ENCODE measurements around the gene AREG. TPM values are rescaled to one million over a fixed set of nuclear protein-coding genes. Genes with fewer than 3 reads are reported as not detected.

AREG gene
- total RNA-seq, 2 donors from 2014 or later = 1.3 TPM; not detected in 1

GRCh38 chr4:74499986-74500781, 55.2 kb downstream of the AREG start:
- Histone ChIP-seq H3K4me3 (ENCODE audit: low read length) (no peak overlapping the region), H3K9ac (ENCODE audit: extremely low read depth, low read length, poor library complexity, severe bottlenecking) (no peak overlapping the region), H3K9me3 (ENCODE audit: control insufficient read depth, low read length) (no peaks in the 10 kb centered on the region), H3K27ac (ENCODE audit: low read depth, low read length) (no peak overlapping the region), H3K27me3 (ENCODE audit: control insufficient read depth, insufficient read depth, low read length, poor library complexity, severe bottlenecking) (no peaks in the 10 kb centered on the region), H3K36me3 (ENCODE audit: control insufficient read depth, insufficient read depth, low read length) (no peaks in the 10 kb centered on the region), H3K4me1 (ENCODE audit: control insufficient read depth, insufficient read depth, low read length) (no peaks in the 10 kb centered on the region)
- no peak for DNase-seq
- 91 to 95% methylated on average over 4 of the region's 4 CpGs for WGBS, 2 experiments (ENCODE audit: insufficient coverage in 1 of 2, insufficient read length in 1 of 2)
- no peaks in the 10 kb centered on the region for H3K36me3 Mint-ChIP-seq (ENCODE audit: low read depth)
- H3K27me3 Mint-ChIP-seq (ENCODE audit: insufficient read depth) = no peaks in the 10 kb centered on the region
- no peak overlapping the region for H3K27ac Mint-ChIP-seq
- no peaks in the 10 kb centered on the region for H3K9me3 Mint-ChIP-seq
- H3K4me1 Mint-ChIP-seq = no peaks in the 10 kb centered on the region
- TF ChIP-seq, protein P1, sequence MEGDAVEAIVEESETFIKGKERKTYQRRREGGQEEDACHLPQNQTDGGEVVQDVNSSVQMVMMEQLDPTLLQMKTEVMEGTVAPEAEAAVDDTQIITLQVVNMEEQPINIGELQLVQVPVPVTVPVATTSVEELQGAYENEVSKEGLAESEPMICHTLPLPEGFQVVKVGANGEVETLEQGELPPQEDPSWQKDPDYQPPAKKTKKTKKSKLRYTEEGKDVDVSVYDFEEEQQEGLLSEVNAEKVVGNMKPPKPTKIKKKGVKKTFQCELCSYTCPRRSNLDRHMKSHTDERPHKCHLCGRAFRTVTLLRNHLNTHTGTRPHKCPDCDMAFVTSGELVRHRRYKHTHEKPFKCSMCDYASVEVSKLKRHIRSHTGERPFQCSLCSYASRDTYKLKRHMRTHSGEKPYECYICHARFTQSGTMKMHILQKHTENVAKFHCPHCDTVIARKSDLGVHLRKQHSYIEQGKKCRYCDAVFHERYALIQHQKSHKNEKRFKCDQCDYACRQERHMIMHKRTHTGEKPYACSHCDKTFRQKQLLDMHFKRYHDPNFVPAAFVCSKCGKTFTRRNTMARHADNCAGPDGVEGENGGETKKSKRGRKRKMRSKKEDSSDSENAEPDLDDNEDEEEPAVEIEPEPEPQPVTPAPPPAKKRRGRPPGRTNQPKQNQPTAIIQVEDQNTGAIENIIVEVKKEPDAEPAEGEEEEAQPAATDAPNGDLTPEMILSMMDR (conservative IDR thresholded peaks at IDR 0.05) = no peak
- no peak overlapping the region for H3K4me3 Mint-ChIP-seq

DNA sequence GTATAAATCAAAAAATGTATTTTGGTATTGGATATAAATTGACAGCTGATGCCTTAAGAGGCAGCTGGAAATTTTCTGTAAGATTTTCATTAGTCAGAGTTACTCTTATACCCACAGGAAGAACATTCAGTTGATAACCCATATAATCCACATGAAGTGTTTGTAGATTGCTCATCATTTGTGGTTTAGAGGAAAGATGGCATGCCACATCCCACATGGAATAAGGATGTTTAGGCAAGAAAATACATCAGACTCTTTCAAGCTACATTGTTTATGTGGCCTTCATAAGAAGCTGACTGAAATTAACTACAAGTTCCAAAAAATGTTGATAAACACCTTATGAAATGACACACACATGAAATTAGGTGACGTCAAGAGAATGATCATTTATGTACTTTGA, 56.6 kb downstream of the AREG start:
- DNase-seq = no peak
- H3K36me3 Mint-ChIP-seq (ENCODE audit: low read depth) = no peaks in the 10 kb centered on the region
- no peak overlapping the region for H3K27ac ChIP-seq (ENCODE audit: low read depth, low read length)
- no peaks in the 10 kb centered on the region for H3K36me3 ChIP-seq (ENCODE audit: control insufficient read depth, insufficient read depth, low read length)
- no peaks in the 10 kb centered on the region for H3K27me3 Mint-ChIP-seq (ENCODE audit: insufficient read depth)
- WGBS, 2 experiments (ENCODE audit: insufficient coverage in 1 of 2, insufficient read length in 1 of 2) = 93 to 100% methylated on average over 1 of the region's 1 CpG
- H3K27ac Mint-ChIP-seq = no peak overlapping the region
- TF ChIP-seq, protein P1 (conservative IDR thresholded peaks at IDR 0.05) = no peak
- no peaks in the 10 kb centered on the region for H3K4me1 Mint-ChIP-seq
- H3K4me1 ChIP-seq (ENCODE audit: control insufficient read depth, insufficient read depth, low read length) = no peaks in the 10 kb centered on the region
- H3K27me3 ChIP-seq (ENCODE audit: control insufficient read depth, insufficient read depth, low read length, poor library complexity, severe bottlenecking) = no peaks in the 10 kb centered on the region
- H3K9me3 ChIP-seq (ENCODE audit: control insufficient read depth, low read length) = no peaks in the 10 kb centered on the region
- H3K4me3 ChIP-seq (ENCODE audit: low read length) = no peak overlapping the region
- H3K9me3 Mint-ChIP-seq = peaks cover 4% of the 10 kb centered on the region
- H3K9ac ChIP-seq (ENCODE audit: extremely low read depth, low read length, poor library complexity, severe bottlenecking) = no peak overlapping the region
- no peak overlapping the region for H3K4me3 Mint-ChIP-seq

GRCh38 chr4:74503580-74503979, 58.6 kb downstream of the AREG start:
- Mint-ChIP-seq H3K27me3 (ENCODE audit: insufficient read depth) (no peaks in the 10 kb centered on the region), H3K4me3 (no peak overlapping the region), H3K4me1 (no peaks in the 10 kb centered on the region), H3K27ac (no peak overlapping the region), H3K36me3 (ENCODE audit: low read depth) (no peaks in the 10 kb centered on the region), H3K9me3 (peaks cover 6% of the 10 kb centered on the region)
- 97 to 100% methylated on average over 1 to 2 of the region's 2 CpGs for WGBS, 2 experiments (ENCODE audit: insufficient coverage in 1 of 2, insufficient read length in 1 of 2)
- TF ChIP-seq, protein P1 (conservative IDR thresholded peaks at IDR 0.05) = no peak
- Histone ChIP-seq H3K36me3 (ENCODE audit: control insufficient read depth, insufficient read depth, low read length) (no peaks in the 10 kb centered on the region), H3K27me3 (ENCODE audit: control insufficient read depth, insufficient read depth, low read length, poor library complexity, severe bottlenecking) (no peaks in the 10 kb centered on the region), H3K27ac (ENCODE audit: low read depth, low read length) (no peak overlapping the region), H3K9ac (ENCODE audit: extremely low read depth, low read length, poor library complexity, severe bottlenecking) (no peak overlapping the region), H3K4me3 (ENCODE audit: low read length) (no peak overlapping the region), H3K9me3 (ENCODE audit: control insufficient read depth, low read length) (no peaks in the 10 kb centered on the region), H3K4me1 (ENCODE audit: control insufficient read depth, insufficient read depth, low read length) (no peaks in the 10 kb centered on the region)
- DNase-seq = no peak
